ENCODE measurements around the gene PCDHGA3. TPM values are rescaled to one million over a fixed set of nuclear protein-coding genes. Genes with fewer than 3 reads are reported as not detected.
A peak's percentile ranks its signal among the peaks of the same experiment; 100 is the strongest.
"Not testable (repeated sequence)": the region's sequence is repeated elsewhere in the genome, so short reads cannot be mapped to it uniquely, and the experiment has no call there.

Gene PCDHGA3
- polyA plus RNA-seq, 3 donors from 2014 or later = 0.11 TPM; not detected in 2

DNA sequence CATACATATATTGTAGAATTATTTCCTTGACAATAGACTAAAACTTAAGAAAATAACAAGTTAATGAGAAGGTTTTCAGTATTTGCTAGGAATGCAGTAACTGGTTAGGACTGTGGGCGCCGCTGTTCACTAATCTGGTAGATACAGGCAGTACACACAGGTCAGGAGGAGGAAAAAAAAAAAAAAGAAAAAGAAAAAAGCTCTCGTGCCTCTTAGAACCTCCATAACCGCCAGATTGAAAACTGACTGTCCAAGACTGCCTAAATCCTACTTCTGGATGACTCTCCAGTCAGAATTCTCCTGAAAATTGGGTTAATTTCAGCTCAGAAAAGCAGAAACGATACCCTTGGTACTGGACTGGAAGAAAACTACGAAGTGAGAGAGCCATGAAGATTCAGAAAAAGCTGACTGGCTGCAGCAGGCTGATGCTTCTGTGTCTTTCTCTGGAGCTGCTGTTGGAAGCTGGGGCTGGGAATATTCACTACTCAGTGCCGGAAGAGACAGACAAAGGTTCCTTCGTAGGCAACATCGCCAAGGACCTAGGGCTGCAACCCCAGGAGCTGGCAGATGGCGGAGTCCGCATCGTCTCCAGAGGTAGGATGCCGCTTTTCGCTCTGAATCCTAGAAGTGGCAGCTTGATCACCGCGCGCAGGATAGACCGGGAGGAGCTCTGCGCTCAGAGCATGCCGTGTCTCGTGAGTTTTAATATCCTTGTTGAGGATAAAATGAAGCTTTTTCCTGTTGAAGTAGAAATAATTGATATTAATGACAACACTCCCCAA lies 13.1 kb upstream of the PCDHGA3 start, which contains the start of gene PCDHGA1:
TSS of gene PCDHGA1 (plus strand) at position 216 of the 782 bp plus-strand sequence.
- peaks cover 4 to 8% (median 7%) of the 10 kb centered on the region in 3 donors for H3K36me3 Mint-ChIP-seq
- peak within 1 kb of the TSS in 4 of 5 donors; percentile 58 to 75 (median 65) for H3K4me3 Mint-ChIP-seq
- no peak within 1 kb of the TSS for H3K27ac Mint-ChIP-seq
- peaks cover 7% of the 10 kb centered on the region in 2 donors for H3K4me1 Mint-ChIP-seq
- H3K27me3 Mint-ChIP-seq (ENCODE audit: low read depth in 3 of 3) = peaks cover 21 to 61% (median 37%) of the 10 kb centered on the region in 3 donors
- peak in 1 of 3 donors; percentile 42 for DNase-seq
- peaks cover 12 to 62% (median 28%) of the 10 kb centered on the region in 6 donors for H3K9me3 Mint-ChIP-seq

DNA sequence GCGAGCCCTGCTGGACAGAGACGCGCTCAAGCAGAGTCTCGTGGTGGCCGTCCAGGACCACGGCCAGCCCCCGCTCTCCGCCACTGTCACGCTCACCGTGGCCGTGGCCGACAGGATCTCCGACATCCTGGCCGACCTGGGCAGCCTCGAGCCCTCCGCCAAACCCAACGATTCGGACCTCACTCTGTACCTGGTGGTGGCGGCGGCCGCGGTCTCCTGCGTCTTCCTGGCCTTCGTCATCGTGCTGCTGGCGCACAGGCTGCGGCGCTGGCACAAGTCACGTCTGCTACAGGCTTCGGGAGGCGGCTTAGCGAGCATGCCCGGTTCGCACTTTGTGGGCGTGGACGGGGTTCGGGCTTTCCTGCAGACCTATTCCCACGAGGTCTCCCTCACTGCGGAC lies 11.1 kb upstream of the PCDHGA3 start:
- peaks cover 18 to 81% (median 39%) of the 10 kb centered on the region in 6 donors for H3K9me3 Mint-ChIP-seq

DNA sequence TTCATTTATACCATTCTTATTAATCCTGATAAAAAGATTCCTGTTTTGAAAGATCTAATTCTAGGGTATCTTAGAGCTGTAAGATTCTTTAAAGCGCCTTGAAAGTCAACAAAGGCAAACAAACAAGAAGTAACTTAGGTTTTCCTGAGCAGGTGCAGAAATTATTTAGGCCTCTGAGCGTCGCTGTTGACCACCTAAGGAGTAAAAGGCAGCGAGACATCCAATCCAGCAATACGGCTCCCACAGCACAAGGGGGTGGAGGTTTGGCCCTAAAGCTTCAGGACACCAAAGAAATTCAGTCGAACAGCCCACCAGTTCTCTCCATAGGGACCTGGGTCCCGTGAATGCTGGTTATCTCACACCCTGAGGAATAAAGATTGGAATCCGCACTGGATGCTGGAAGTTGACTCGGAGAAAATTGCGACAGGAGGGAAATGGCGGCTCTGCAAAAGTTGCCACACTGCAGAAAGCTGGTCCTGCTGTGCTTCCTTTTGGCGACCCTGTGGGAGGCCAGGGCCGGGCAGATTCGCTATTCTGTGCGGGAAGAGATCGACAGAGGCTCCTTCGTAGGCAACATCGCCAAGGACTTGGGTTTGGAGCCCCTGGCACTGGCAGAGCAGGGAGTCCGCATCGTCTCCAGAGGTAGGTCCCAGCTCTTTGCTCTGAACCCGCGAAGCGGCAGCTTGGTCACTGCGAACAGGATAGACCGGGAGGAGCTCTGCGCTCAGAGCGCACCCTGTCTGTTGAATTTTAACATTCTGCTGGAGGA lies 4.9 kb upstream of the PCDHGA3 start, which contains the start of gene PCDHGA2:
TSS of gene PCDHGA2 (plus strand) at position 223 of the 769 bp plus-strand sequence.
- Mint-ChIP-seq H3K4me1 (no peaks in the 10 kb centered on the region), H3K9me3 (peaks cover 35 to 90% (median 44%) of the 10 kb centered on the region in 6 donors), H3K27me3 (ENCODE audit: low read depth in 3 of 3) (peaks cover 34 to 74% (median 41%) of the 10 kb centered on the region in 3 donors), H3K4me3 (peak within 1 kb of the TSS in 1 of 5 donors; percentile 34), H3K36me3 (peaks cover 4 to 14% (median 10%) of the 10 kb centered on the region in 3 donors), H3K27ac (no peak within 1 kb of the TSS)
- no peak for DNase-seq

More for the DNA sequence above, 11.1 kb upstream of the PCDHGA3 start:
- H3K27ac Mint-ChIP-seq, H3K4me3 Mint-ChIP-seq, DNase-seq, H3K4me1 Mint-ChIP-seq: not testable (repeated sequence)
- peaks cover 4 to 12% (median 8%) of the 10 kb centered on the region in 3 donors for H3K36me3 Mint-ChIP-seq
- H3K27me3 Mint-ChIP-seq (ENCODE audit: low read depth in 3 of 3) = peaks cover 28 to 70% (median 34%) of the 10 kb centered on the region in 3 donors

DNA sequence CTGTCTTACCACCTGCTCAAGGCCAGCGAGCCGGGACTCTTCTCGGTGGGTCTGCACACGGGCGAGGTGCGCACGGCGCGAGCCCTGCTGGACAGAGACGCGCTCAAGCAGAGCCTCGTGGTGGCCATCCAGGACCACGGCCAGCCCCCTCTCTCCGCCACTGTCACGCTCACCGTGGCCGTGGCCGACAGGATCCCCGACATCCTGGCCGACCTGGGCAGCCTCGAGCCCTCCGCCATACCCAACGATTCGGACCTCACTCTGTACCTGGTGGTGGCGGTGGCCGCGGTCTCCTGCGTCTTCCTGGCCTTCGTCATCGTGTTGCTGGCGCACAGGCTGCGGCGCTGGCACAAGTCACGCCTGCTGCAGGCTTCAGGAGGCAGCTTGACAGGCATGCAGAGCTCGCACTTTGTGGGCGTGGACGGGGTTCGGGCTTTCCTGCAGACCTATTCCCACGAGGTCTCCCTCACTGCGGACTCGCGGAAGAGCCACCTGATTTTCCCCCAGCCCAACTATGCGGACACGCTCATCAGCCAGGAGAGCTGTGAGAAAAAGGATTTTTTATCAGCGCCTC lies 2.8 kb upstream of the PCDHGA3 start:
- not testable (repeated sequence) for H3K27ac Mint-ChIP-seq, DNase-seq, H3K4me3 Mint-ChIP-seq, H3K4me1 Mint-ChIP-seq
- Mint-ChIP-seq H3K9me3 (peaks cover 27 to 84% (median 46%) of the 10 kb centered on the region in 6 donors), H3K36me3 (peaks cover 7 to 19% (median 10%) of the 10 kb centered on the region in 3 donors), H3K27me3 (ENCODE audit: low read depth in 3 of 3) (peaks cover 39 to 72% (median 44%) of the 10 kb centered on the region in 3 donors)

DNA sequence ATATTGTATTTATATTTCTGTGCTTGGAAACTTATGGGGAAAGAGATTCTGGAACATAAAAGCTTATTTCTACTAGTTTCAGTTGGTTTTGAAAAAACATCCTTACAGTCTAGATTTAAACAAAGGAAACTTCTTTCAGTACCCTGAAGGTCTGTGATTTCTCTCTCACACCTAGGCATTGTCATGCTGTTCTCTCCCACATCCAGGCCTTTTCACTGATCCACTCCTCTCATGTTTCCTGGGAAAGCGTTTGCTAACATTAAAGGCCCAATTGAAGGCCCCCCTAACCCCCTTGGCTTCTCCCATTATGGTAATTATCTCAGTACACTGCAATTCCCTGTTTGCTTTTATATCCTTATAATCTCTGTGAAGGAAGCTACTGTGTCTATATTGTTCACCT lies 856 bp upstream of the PCDHGA3 start:
- Mint-ChIP-seq H3K36me3 (peaks cover 7 to 20% (median 10%) of the 10 kb centered on the region in 3 donors), H3K9me3 (peaks cover 16 to 81% (median 49%) of the 10 kb centered on the region in 6 donors), H3K4me1 (no peaks in the 10 kb centered on the region), H3K27ac (no peak overlapping the region), H3K4me3 (no peak overlapping the region), H3K27me3 (ENCODE audit: low read depth in 3 of 3) (peaks cover 32 to 66% (median 43%) of the 10 kb centered on the region in 3 donors)
- no peak for DNase-seq

DNA sequence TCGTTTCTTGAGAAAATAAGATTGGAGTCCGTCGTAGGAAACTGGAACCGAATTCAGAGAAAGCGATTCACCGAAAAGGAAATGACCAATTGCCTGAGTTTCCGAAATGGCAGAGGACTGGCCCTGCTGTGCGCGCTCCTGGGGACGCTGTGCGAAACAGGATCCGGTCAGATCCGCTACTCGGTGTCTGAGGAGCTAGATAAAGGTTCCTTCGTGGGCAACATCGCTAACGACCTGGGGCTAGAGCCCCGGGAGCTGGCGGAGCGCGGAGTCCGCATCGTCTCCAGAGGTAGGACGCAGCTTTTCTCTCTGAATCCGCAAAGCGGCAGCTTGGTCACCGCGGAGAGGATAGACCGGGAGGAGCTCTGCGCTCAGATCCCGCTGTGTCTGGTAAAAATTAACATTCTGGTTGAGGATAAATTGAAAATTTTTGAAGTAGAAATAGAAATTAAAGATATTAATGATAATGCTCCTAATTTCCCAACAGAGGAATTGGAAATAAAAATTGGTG lies 379 bp downstream of the PCDHGA3 start:
- Mint-ChIP-seq H3K9me3 (peaks cover 12 to 79% (median 40%) of the 10 kb centered on the region in 6 donors), H3K4me1 (no peaks in the 10 kb centered on the region), H3K4me3 (peak overlapping the region in 4 of 5 donors; percentile 39 to 77 (median 61))

DNA sequence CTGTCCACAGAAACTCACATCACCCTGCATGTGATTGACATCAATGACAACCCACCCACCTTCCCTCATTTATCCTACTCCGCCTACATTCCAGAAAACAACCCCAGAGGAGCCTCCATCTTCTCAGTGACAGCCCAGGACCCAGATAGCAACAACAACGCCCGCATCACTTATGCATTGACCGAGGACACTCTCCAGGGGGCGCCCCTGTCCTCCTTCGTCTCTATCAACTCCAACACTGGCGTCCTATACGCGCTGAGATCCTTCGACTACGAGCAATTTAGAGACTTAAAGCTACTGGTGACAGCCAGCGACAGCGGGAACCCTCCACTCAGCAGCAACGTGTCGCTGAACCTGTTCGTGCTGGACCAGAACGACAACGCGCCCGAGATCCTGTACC lies 1.7 kb downstream of the PCDHGA3 start:
- Mint-ChIP-seq H3K4me3 (no peak overlapping the region), H3K9me3 (peaks cover 18 to 75% (median 38%) of the 10 kb centered on the region in 6 donors), H3K27me3 (ENCODE audit: low read depth in 3 of 3) (peaks cover 28 to 62% (median 34%) of the 10 kb centered on the region in 3 donors), H3K27ac (no peak overlapping the region), H3K4me1 (no peaks in the 10 kb centered on the region), H3K36me3 (peaks cover 3 to 14% (median 10%) of the 10 kb centered on the region in 3 donors)
- no peak for DNase-seq

More for the DNA sequence above, 379 bp downstream of the PCDHGA3 start:
- Mint-ChIP-seq H3K27ac (no peak overlapping the region), H3K36me3 (peaks cover 7 to 15% (median 10%) of the 10 kb centered on the region in 3 donors), H3K27me3 (ENCODE audit: low read depth in 3 of 3) (peaks cover 31 to 64% (median 37%) of the 10 kb centered on the region in 3 donors)
- no peak for DNase-seq

DNA sequence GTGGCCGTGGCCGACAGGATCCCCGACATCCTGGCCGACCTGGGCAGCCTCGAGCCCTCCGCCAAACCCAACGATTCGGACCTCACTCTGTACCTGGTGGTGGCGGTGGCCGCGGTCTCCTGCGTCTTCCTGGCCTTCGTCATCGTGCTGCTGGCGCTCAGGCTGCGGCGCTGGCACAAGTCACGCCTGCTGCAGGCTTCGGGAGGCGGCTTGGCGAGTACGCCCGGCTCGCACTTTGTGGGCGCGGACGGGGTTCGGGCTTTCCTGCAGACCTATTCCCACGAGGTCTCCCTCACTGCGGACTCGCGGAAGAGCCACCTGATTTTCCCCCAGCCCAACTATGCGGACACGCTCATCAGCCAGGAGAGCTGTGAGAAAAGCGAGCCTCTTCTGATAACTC lies 2.4 kb downstream of the PCDHGA3 start:
- H3K27me3 Mint-ChIP-seq (ENCODE audit: low read depth in 3 of 3) = peaks cover 27 to 67% (median 40%) of the 10 kb centered on the region in 3 donors
- not testable (repeated sequence) for H3K27ac Mint-ChIP-seq

DNA sequence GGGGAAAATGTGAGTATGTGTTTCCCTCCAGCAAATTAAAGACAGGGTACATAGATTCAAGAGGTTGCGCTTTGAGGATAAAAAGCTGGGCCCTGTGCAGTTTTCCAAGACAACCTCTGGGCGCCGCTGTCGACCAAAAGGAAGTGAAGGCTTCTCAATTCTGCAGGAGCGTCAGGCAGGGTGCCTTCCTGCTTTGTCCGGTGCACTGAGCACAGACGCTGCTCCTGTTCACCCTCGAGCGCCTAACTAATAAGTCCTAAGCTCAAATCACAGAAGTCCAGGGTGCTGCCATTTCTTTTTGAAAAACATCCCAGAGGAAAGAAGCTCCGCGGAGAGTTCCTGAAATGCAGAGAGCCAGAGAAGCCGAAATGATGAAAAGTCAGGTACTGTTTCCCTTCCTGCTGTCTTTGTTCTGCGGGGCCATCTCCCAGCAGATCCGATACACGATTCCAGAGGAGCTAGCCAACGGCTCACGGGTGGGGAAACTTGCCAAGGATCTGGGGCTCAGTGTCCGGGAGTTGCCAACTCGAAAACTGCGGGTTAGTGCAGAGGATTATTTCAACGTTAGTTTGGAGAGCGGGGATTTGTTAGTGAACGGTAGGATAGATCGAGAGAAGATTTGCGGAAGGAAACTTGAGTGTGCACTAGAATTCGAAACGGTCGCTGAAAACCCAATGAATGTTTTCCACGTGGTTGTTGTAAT lies 6.4 kb downstream of the PCDHGA3 start, which contains the start of gene PCDHGB1:
TSS of gene PCDHGB1 (plus strand) at position 183 of the 703 bp plus-strand sequence. CDS start at position 345, 162 bp downstream.
- Mint-ChIP-seq H3K4me1 (peaks cover 0 to 1% of the 10 kb centered on the region in 2 donors), H3K9me3 (peaks cover 12 to 57% (median 23%) of the 10 kb centered on the region in 6 donors), H3K27ac (no peak within 1 kb of the TSS), H3K27me3 (ENCODE audit: low read depth in 3 of 3) (peaks cover 16 to 63% (median 42%) of the 10 kb centered on the region in 3 donors), H3K36me3 (peaks cover 0 to 10% (median 3%) of the 10 kb centered on the region in 3 donors), H3K4me3 (peak within 1 kb of the TSS in 4 of 5 donors; percentile 30 to 74 (median 46))
- DNase-seq = peak in 1 of 3 donors; percentile 31

More for the DNA sequence above, 2.4 kb downstream of the PCDHGA3 start:
- H3K36me3 Mint-ChIP-seq = peaks cover 3 to 14% (median 10%) of the 10 kb centered on the region in 3 donors
- DNase-seq, H3K4me3 Mint-ChIP-seq, H3K4me1 Mint-ChIP-seq: not testable (repeated sequence)
- peaks cover 19 to 78% (median 39%) of the 10 kb centered on the region in 6 donors for H3K9me3 Mint-ChIP-seq

DNA sequence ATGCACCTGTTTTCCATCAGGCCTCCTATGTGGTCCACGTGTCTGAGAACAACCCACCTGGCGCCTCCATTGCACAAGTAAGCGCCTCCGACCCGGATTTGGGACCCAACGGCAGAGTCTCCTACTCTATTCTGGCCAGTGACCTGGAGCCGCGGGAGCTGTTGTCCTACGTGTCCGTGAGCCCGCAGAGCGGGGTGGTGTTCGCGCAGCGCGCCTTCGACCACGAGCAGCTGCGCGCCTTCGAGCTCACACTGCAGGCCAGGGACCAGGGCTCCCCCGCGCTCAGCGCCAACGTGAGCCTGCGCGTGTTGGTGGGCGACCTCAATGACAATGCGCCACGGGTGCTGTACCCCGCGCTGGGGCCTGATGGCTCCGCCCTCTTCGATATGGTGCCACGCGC lies 8.0 kb downstream of the PCDHGA3 start:
- H3K4me1 Mint-ChIP-seq = peaks cover 0 to 4% of the 10 kb centered on the region in 2 donors
- H3K4me3 Mint-ChIP-seq = no peak overlapping the region
- peaks cover 7 to 53% (median 17%) of the 10 kb centered on the region in 6 donors for H3K9me3 Mint-ChIP-seq
- no peak for DNase-seq
- H3K36me3 Mint-ChIP-seq = peaks cover 0 to 12% (median 0%) of the 10 kb centered on the region in 3 donors
- H3K27me3 Mint-ChIP-seq (ENCODE audit: low read depth in 3 of 3) = peaks cover 12 to 64% (median 40%) of the 10 kb centered on the region in 3 donors
- no peak overlapping the region for H3K27ac Mint-ChIP-seq

DNA sequence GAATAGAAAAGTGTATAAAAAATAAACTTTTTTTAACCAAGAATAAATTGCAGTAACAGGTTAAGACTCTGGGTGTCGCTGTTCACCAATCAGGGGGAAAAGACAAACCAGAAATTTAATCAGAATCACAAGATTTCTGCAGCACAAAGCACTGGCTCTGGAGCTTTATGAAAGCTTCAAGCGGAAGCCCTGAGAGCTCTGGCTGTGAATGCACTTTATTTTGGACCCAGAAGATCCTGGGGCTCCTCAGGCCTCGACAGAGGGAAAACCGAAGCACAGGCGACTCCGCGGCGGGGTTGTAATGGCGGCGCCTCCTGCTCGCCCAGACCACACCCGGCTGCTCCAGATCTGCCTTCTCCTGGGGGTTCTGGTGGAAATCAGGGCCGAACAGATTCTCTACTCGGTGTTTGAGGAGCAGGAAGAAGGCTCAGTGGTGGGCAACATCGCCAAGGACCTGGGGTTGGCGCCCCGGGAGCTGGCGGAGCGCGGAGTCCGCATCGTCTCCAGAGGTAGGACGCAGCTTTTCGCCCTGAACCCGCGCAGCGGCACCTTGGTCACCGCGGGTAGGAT lies 11.4 kb downstream of the PCDHGA3 start, which contains the start of gene PCDHGA4:
TSS of gene PCDHGA4 (plus strand) at position 122 of the 570 bp plus-strand sequence. CDS start at position 209, 87 bp downstream.
- peak in 1 of 3 donors; percentile 34 for DNase-seq
- peaks cover 0 to 11% (median 4%) of the 10 kb centered on the region in 3 donors for H3K36me3 Mint-ChIP-seq
- peaks cover 12 to 37% (median 15%) of the 10 kb centered on the region in 6 donors for H3K9me3 Mint-ChIP-seq

DNA sequence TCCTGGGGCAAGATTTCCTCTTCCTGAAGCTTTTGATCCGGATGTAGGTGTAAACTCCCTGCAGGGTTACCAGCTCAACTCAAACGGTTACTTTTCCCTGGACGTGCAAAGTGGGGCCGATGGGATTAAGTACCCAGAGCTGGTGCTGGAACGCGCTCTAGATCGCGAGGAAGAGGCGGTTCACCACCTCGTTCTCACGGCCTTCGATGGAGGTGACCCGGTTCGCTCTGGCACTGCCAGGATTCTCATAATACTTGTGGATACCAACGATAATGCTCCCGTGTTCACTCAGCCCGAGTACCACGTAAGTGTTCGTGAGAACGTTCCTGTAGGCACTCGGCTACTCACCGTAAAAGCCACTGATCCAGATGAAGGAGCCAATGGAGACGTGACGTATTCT lies 12.0 kb downstream of the PCDHGA3 start:
- H3K36me3 Mint-ChIP-seq = peaks cover 0 to 8% (median 4%) of the 10 kb centered on the region in 3 donors
- no peak for DNase-seq
- H3K27ac Mint-ChIP-seq = no peak overlapping the region
- peak overlapping the region in 4 of 5 donors; percentile 10 to 77 (median 58) for H3K4me3 Mint-ChIP-seq
- H3K4me1 Mint-ChIP-seq = peaks cover 6 to 7% of the 10 kb centered on the region in 2 donors
- peaks cover 17 to 55% (median 34%) of the 10 kb centered on the region in 3 donors for H3K27me3 Mint-ChIP-seq (ENCODE audit: low read depth in 3 of 3)
- H3K9me3 Mint-ChIP-seq = peaks cover 11 to 37% (median 15%) of the 10 kb centered on the region in 6 donors

More for the DNA sequence above, 11.4 kb downstream of the PCDHGA3 start, which contains the start of gene PCDHGA4:
- Mint-ChIP-seq H3K4me1 (peaks cover 5 to 7% of the 10 kb centered on the region in 2 donors), H3K4me3 (peak within 1 kb of the TSS; percentile 44 to 77 (median 72)), H3K27ac (no peak within 1 kb of the TSS), H3K27me3 (ENCODE audit: low read depth in 3 of 3) (peaks cover 13 to 56% (median 34%) of the 10 kb centered on the region in 3 donors)

All from immature natural killer cell (primary cell).